C4-2B (cell line): ENCODE data around the gene DRG1.

Experiments
- H3K27ac ChIP-seq: fragments of 450-650 bp; 2 replicates; pipeline ENCODE4 v1.5.1; 2017
- ZFX ChIP-seq: fragments of 450-650 bp; IDR thresholded peaks from 2 replicates; pipeline ENCODE4 v1.6.1; 2017
- TF ChIP-seq, protein P1 (sequence below): fragments of 450-650 bp; conservative IDR thresholded peaks from 2 replicates; pipeline ENCODE4 v1.5.1; 2017; ENCODE audit warnings: mild to moderate bottlenecking

DRG1 gene, protein sequence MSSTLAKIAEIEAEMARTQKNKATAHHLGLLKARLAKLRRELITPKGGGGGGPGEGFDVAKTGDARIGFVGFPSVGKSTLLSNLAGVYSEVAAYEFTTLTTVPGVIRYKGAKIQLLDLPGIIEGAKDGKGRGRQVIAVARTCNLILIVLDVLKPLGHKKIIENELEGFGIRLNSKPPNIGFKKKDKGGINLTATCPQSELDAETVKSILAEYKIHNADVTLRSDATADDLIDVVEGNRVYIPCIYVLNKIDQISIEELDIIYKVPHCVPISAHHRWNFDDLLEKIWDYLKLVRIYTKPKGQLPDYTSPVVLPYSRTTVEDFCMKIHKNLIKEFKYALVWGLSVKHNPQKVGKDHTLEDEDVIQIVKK

DNA sequence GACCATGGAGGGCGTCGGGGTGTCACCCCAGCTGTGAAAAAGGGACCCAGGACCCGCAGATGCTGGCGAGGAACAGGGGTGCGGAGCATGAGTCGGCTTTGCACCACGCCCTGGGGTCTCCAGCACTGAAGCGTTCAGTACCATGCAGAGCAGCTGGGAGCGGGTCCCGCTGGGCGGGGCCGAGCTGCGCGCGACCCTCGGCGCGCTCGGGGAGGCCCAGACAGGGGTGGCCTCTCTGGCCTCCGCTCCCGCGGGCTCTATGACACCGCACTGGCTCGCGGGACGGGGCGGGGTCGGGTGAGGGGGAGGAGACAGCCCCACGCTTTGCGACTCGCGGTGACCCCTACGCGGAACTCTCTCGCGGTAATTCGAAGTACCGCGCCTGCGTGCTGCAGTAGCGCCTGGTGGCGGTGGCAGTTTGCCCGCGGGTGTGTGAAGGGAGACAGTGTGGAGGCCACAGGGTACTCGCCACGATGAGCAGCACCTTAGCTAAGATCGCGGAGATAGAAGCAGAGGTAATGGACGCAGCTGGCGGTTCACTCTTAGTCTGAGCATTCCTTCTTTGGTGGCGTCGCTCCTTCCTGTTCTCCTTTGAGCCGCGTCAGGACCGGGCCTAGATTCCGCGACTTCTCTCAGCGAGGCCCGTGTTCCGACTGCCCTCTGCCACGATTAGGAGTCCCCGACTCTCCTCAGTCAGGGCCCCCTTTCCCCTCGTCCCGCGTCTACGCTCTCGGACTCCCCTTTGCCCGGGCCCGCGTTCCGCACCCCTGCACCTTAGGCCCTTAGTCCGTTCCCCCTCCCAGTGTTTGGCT, at the start of gene DRG1:
TSS of gene DRG1 (plus strand) at position 394 of the 812 bp plus-strand sequence. CDS start at position 474, 80 bp downstream.
- TF ChIP-seq ZFX = peak; percentile 96
- TF ChIP-seq, protein P1, sequence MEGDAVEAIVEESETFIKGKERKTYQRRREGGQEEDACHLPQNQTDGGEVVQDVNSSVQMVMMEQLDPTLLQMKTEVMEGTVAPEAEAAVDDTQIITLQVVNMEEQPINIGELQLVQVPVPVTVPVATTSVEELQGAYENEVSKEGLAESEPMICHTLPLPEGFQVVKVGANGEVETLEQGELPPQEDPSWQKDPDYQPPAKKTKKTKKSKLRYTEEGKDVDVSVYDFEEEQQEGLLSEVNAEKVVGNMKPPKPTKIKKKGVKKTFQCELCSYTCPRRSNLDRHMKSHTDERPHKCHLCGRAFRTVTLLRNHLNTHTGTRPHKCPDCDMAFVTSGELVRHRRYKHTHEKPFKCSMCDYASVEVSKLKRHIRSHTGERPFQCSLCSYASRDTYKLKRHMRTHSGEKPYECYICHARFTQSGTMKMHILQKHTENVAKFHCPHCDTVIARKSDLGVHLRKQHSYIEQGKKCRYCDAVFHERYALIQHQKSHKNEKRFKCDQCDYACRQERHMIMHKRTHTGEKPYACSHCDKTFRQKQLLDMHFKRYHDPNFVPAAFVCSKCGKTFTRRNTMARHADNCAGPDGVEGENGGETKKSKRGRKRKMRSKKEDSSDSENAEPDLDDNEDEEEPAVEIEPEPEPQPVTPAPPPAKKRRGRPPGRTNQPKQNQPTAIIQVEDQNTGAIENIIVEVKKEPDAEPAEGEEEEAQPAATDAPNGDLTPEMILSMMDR = no peak
- peak within 1 kb of the TSS; percentile 97 for H3K27ac ChIP-seq

DNA sequence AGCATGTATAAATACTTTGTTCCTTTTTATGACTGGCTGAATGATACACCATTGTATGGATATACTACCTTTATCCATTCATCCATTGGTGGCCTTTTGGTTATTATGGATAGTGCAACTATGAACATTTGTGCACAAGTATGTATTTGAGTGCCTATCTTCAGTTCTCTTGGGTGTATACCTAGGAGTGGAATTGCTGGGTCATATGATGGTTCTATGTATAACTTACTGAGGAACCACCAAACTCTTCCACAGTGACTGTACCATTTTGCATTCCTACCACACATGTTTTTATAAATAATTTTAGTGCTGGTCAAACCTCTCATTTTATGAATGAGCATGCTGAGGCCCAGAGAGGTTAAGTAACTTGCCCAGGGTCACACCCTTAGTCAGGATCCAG, 49.4 kb upstream of the DRG1 start:
- H3K27ac ChIP-seq = no peak overlapping the region
- TF ChIP-seq ZFX = no peak
- TF ChIP-seq, protein P1 = no peak

DNA sequence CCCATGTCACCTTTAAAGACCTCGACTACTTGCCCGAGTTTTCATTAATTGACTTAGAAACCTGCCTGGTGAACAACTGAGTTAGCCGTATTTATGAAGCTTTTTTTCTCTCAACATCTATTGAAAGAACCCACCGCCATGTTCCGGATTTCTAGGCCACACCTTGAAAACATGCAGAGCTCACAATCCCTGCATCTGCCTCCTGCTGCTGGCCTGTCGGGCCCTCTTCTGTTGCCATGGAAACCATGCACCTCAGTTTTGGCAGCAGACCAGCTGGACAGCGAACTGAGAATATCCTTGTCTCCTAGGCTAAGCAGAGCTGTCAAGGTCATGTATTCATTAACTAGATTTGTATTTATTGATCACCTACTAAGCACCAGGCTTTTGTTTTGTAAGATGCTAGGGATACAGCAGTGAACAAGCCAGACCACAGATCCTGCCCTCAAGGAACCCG, 49.0 kb upstream of the DRG1 start:
- TF ChIP-seq ZFX = no peak
- TF ChIP-seq, protein P1 = no peak
- no peak overlapping the region for H3K27ac ChIP-seq

DNA sequence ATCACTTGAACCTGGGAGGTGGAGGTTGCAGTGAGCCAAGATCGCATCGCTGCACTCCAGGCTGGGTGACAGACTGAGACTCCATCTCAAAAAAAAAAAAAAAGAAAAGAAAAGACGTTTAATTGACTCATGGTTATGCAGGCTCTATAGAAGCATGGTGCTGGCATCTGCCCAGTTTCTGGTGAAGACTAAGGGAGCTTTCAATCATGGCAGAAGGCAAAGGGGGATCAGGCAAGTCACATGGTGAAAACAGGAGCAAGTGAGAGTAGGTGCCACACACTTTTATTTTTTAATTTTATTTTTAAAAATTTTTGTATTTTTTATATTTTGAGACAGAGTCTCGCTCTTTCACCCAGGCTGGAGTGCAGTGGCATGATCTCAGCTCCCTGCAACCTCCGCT, 44.9 kb upstream of the DRG1 start:
- no peak for TF ChIP-seq ZFX
- TF ChIP-seq, protein P1 = no peak
- H3K27ac ChIP-seq = no peak overlapping the region

DNA sequence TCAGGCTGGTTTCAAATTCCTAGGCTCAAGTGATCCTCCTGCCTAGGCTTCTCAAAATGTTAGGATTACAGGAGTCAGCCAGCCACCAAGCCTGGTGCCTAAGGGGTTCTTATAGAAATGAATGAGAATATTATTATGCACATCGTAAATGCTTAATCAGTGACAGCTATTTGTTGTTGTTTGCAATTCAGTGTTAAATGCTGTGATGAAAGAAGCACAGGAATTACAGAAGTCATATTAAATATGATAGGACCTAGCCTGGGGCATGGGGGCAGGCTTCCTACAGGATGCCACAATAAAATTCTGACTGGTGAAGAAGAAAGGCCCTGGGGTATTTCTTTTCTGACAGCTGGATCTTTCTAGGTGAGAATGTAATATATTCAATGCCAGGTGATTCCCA, 39.4 kb upstream of the DRG1 start:
- TF ChIP-seq ZFX = no peak
- TF ChIP-seq, protein P1 = no peak
- H3K27ac ChIP-seq = no peak overlapping the region

DNA sequence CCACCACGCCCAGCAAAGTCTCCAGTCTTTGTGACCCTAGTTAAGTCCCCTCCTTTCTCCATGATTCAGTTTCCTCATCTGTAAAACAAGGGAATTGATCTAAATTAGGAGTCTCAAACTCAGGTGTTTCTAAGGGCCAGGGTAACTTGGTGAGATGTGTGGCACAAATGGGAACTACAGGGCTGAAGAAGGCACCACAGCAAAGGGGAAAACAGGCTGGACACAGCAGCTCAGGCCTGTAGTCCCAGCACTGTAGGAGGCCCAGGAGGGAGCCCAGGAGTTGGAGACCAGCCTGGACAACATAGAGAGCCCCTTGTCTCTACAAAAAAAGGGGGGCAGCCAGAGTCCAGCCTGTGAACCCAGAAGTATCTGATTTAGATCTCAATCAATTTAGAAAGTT, 37.7 kb upstream of the DRG1 start:
- TF ChIP-seq, protein P1 = no peak
- no peak overlapping the region for H3K27ac ChIP-seq

DNA sequence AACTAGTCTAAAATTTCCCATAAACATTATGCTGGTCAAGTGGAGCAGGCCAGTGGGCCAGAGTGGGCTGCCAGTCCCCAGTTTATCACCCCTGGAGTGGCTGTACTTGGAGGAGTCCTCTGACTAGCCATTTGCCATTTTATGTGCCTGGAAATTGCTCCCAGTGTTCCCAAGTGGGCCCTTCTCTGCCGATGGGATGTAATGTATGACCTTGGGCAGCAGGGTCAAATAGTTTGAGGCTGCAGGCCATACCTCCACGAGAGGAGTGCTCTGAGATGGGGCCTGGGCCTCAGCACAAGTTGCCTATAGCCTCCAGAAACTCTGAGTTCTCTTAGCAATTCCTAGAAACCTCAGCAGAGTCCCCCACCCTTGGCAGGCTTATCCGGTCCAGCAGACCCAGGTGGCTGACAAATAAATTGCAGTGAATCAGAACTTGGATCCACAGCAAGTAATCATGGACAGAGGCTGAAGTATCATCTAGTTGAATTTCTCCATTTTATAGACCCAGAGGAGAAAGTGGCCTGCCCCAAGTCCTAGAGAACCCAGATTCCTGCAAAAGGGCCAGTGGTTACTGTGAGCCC, 35.4 kb upstream of the DRG1 start:
- no peak for TF ChIP-seq ZFX
- TF ChIP-seq, protein P1 = no peak
- H3K27ac ChIP-seq = no peak overlapping the region
